ENCODE measurements around the gene TXLNB. TPM values are rescaled to one million over a fixed set of nuclear protein-coding genes. Genes with fewer than 3 reads are reported as not detected.

Gene TXLNB
- total and polyA plus RNA-seq, 2 of the 13 experiments (the other 11 are each of a cell fraction or from before 2014, with no cell fraction given): not detected

DNA sequence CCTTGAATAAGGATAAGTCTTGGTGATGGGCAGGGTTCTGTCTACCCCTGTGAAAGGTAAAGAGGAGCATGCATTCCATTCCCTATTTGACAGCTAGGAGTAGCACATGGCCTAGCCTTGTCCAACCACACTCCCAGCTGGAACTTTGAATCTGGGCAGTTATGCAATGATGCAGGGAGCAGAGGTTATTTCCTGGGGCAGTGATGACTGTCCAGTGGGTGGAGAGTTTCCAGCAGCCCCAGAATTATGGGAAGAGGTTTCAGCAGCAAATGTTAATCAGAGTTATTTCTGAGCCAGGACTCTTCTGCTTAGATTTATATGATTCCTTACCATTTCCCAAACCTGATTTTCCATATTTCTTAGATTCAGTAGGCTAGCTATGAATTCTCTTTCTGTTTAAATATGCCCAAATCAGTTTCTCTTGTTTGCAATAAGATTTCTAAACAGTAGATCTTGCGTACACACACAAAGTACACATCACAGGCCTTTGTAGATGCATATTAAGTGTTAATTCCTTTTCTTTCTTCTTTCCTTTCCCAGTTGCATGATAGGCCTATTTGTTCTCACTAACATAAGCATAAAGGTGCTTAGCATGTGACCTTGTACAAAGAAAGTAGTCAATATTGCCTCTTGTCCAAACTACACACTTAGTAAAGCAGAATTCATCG is 17.3 kb upstream of the TXLNB start (continued):
- TF ChIP-seq GLI4 (CRISPR knock-in tag; IDR thresholded peaks at IDR 0.05; ENCODE audit: borderline replicate concordance) (no peak), ARNT (IDR thresholded peaks at IDR 0.05) (no peak), NFE2L2 (IDR thresholded peaks at IDR 0.05; ENCODE audit: low read length) (no peak), ZNF737 (CRISPR knock-in tag; IDR thresholded peaks at IDR 0.05; ENCODE audit: borderline replicate concordance) (no peak)
- TF ChIP-seq, protein P1, sequence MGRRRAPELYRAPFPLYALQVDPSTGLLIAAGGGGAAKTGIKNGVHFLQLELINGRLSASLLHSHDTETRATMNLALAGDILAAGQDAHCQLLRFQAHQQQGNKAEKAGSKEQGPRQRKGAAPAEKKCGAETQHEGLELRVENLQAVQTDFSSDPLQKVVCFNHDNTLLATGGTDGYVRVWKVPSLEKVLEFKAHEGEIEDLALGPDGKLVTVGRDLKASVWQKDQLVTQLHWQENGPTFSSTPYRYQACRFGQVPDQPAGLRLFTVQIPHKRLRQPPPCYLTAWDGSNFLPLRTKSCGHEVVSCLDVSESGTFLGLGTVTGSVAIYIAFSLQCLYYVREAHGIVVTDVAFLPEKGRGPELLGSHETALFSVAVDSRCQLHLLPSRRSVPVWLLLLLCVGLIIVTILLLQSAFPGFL (CRISPR knock-in tag; IDR thresholded peaks at IDR 0.05): no peak

DNA sequence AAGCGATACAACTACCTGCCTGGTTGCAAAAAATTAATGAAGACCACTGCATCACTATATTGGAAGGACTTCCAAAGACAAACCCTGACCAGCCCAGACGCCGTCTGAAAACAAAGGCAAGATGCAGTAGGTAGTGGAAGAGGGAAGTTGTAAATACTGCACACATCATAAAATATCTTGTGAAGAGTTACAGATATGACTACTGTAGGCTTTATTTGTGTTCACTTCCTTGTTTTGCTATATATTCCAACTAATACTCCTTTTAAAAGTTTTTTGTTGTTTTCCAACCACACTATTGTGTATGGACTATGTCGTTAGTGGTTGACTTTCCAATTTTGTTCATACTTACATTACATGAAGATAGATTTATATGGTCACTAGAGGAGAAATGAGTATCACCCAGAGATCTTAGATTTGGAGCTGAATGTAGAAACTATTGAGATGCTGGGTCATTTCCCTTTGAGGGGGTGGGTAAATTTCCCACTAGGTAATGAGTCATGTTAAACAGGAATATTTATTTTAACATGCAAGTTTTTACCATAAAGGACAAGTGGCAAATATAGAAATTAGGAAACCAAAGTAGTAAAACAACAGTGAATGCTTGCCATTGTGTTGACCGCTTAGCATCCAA is 16.6 kb upstream of the TXLNB start:
- ChIA-PET CTCF (ENCODE audit: low intra/inter-chr PET ratio, low total read pairs) (no interaction called here), POLR2A (interaction anchor here (0.5 to 1.2 kb wide), 2 partner anchors 10 to 67 kb away, joined by 3 to 5 read pairs; partner anchors contain the start of gene CITED2)
- TF ChIP-seq CCAR2 (optimal IDR thresholded peaks at IDR 0.05; ENCODE audit: low read depth, low read length): no peak
- Histone ChIP-seq H3K9ac (ENCODE audit: insufficient read depth, low read depth, low read length) (no peak overlapping the region), H2AFZ (ENCODE audit: low read length) (no peak overlapping the region), H3K4me2 (ENCODE audit: low read depth, low read length) (no peak overlapping the region), H3K4me1 (ENCODE audit: insufficient read depth, low read length) (peaks cover 17% of the 10 kb centered on the region), H3K27me3 (ENCODE audit: control insufficient read depth in 1 of 2, insufficient read depth in 2 of 2, low read length in 2 of 2) (no peaks in the 10 kb centered on the region), H3K27ac (ENCODE audit: extremely low read length, insufficient read depth, low read length) (no peak overlapping the region), H3K9me3 (ENCODE audit: low read length) (no peaks in the 10 kb centered on the region), H3K4me3 (replicated peaks in 1 of 3; ENCODE audit: insufficient read depth in 1 of 3, low read depth in 2 of 3, low read length in 3 of 3) (no peak overlapping the region), H3K79me2 (ENCODE audit: insufficient read depth, low read length) (no peaks in the 10 kb centered on the region), H4K20me1 (ENCODE audit: insufficient read depth, low read length) (no peaks in the 10 kb centered on the region), H3K36me3 (replicated peaks in 1 of 2; ENCODE audit: control insufficient read depth in 1 of 2, insufficient read depth in 2 of 2, low read length in 2 of 2) (no peaks in the 10 kb centered on the region)
- BruUV-seq (replicated peaks): no TSS peak
- intact Hi-C loops (cut with micrococcal nuclease; ENCODE audit: unreplicated experiment): no loop called here
- in situ Hi-C loops (cut with HindIII; ENCODE audit: extremely low pct_ligation_motif_present, low pct_unique_long_range_greater_than_20kb): no loop called here
- no peak for FAIRE-seq
- no peak for ATAC-seq
- DNase-seq (ENCODE audit: low spot score): no peak
- 79% methylated on average over 5 of the region's 5 CpGs for WGBS (ENCODE audit: low lambda C conversion rate)

Measured in HepG2 (cell line).